ENCODE results near the gene ECT2L.

Gene ECT2L

DNA sequence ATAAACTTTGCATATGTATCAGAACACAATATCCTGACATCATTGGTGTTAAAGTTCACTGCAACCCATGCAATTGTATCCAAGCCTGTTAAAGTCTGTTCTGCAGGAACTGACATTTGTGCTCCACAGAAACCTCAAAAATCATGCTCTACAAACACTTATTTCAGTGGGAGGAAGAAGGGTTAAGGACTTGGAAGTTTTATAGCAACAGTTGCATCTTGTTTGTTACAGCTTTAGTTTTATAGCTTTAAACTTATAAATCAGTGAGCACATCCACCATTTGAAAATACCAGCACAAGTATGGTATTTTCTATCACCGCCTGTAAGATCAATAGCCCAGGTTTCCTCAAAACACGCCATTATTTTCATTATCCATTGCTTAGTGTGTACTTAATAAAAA is 884 bp downstream of the ECT2L start:
- Histone ChIP-seq H3K4me3 (ENCODE audit: low read length) (no peak overlapping the region), H3K9me3 (ENCODE audit: insufficient read depth, low read length) (no peaks in the 10 kb centered on the region)

DNA sequence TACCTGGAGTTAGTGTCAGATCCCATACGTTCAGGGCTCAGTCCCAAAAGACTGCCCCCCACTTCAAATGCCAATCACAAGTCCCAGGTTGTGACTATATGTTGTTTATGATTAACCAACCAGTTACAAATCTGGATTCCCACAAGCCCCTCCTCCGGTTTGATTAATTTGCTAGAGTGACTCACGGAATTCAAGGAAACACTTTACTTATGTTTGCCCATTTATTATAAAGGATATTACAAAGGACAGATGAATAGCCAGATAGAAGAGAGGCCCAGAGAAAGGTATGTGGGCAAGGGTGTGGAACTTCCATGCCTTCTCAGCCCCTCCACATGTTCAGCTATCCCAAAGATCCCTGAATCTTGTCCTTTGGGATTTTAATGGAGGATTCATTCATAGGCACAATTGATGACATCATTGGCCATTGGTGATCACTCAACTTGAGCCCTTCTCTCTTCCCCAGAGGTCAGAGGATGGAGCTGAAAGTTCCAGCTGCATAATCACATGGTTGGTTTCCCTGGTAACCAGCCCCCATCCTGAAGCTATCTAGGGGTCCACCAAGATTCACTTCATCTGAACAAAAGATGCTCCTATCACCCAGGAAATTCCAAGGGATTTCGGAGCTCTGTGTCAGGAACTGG is 2.0 kb downstream of the ECT2L start:
- H3K27me3 ChIP-seq (ENCODE audit: low read depth, low read length), result no peaks in the 10 kb centered on the region
- no peak overlapping the region for H3K4me2 ChIP-seq (ENCODE audit: low read length)
- H3K36me3 ChIP-seq (replicated peaks; ENCODE audit: low read depth, low read length), result no peaks in the 10 kb centered on the region
- H3K4me1 ChIP-seq (ENCODE audit: low read length), result no peaks in the 10 kb centered on the region
- TF ChIP-seq, protein P1, sequence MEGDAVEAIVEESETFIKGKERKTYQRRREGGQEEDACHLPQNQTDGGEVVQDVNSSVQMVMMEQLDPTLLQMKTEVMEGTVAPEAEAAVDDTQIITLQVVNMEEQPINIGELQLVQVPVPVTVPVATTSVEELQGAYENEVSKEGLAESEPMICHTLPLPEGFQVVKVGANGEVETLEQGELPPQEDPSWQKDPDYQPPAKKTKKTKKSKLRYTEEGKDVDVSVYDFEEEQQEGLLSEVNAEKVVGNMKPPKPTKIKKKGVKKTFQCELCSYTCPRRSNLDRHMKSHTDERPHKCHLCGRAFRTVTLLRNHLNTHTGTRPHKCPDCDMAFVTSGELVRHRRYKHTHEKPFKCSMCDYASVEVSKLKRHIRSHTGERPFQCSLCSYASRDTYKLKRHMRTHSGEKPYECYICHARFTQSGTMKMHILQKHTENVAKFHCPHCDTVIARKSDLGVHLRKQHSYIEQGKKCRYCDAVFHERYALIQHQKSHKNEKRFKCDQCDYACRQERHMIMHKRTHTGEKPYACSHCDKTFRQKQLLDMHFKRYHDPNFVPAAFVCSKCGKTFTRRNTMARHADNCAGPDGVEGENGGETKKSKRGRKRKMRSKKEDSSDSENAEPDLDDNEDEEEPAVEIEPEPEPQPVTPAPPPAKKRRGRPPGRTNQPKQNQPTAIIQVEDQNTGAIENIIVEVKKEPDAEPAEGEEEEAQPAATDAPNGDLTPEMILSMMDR (IDR thresholded peaks at IDR 0.05; ENCODE audit: low read depth, low read length), result no peak
- no peak for TF ChIP-seq EZH2phosphoT487 (IDR thresholded peaks at IDR 0.05; ENCODE audit: low read depth)
- H3K9ac ChIP-seq (ENCODE audit: low read length), result no peak overlapping the region
- no peak overlapping the region for H3K4me3 ChIP-seq (ENCODE audit: low read length)
- H3K79me2 ChIP-seq (ENCODE audit: low read length), result no peaks in the 10 kb centered on the region
- no peak overlapping the region for H3K27ac ChIP-seq (ENCODE audit: low read length)
- H4K20me1 ChIP-seq (ENCODE audit: insufficient read depth, low read length), result no peaks in the 10 kb centered on the region
- H3K9me3 ChIP-seq (ENCODE audit: insufficient read depth, low read length), result no peaks in the 10 kb centered on the region
- H2AFZ ChIP-seq (ENCODE audit: low read depth, low read length), result no peak overlapping the region

More for the DNA sequence above, 884 bp downstream of the ECT2L start:
- TF ChIP-seq EZH2phosphoT487 (IDR thresholded peaks at IDR 0.05; ENCODE audit: low read depth), result no peak
- TF ChIP-seq, protein P1 (IDR thresholded peaks at IDR 0.05; ENCODE audit: low read depth, low read length), result no peak
- Histone ChIP-seq H3K79me2 (ENCODE audit: low read length) (no peaks in the 10 kb centered on the region), H3K4me1 (ENCODE audit: low read length) (no peaks in the 10 kb centered on the region), H3K9ac (ENCODE audit: low read length) (no peak overlapping the region), H3K36me3 (replicated peaks; ENCODE audit: low read depth, low read length) (no peaks in the 10 kb centered on the region), H3K27ac (ENCODE audit: low read length) (no peak overlapping the region), H3K4me2 (ENCODE audit: low read length) (no peak overlapping the region), H3K27me3 (ENCODE audit: low read depth, low read length) (no peaks in the 10 kb centered on the region), H2AFZ (ENCODE audit: low read depth, low read length) (no peak overlapping the region), H4K20me1 (ENCODE audit: insufficient read depth, low read length) (no peaks in the 10 kb centered on the region)

DNA sequence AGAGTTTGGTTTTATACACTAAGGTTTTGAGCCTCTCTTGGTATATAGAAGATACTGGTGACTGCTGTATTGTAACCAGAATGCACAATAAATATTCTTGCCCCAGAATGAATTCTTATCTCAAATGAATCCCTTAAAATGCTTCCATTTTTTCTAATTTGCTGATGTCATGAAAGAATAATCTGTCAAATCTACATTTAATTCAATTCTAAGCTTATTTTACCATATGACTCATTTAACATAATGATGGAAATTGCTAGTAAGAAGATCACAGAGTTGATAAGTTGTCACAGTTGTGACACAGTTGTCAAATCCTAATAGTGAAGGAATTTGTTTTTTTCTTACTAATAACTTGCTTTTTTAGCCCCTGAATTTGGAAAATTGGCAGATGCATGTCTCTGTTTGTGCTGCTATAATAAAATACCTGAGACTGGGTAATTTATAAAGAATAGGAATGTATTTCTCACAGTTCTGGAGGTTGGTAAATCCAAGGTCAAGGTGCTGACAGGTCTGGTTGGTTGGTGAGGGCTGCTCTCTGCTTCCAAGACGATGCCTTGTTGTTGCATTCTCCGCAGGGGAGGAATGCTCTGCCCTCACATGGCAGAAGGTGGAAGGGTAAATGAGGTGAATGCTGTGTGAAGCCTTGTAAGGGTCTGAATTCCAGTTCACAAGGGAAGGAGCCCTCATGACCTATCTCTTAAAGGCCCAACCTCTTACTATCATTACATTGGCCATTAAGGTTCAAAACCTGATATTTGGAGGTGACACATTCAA is 4.7 kb downstream of the ECT2L start:
- no peak overlapping the region for H3K9ac ChIP-seq (ENCODE audit: low read length)
- no peaks in the 10 kb centered on the region for H3K9me3 ChIP-seq (ENCODE audit: insufficient read depth, low read length)
- H4K20me1 ChIP-seq (ENCODE audit: insufficient read depth, low read length), result no peaks in the 10 kb centered on the region
- H3K27me3 ChIP-seq (ENCODE audit: low read depth, low read length), result peaks cover 6% of the 10 kb centered on the region; the same call in 1 of the 2 replicates
- no peaks in the 10 kb centered on the region for H3K4me1 ChIP-seq (ENCODE audit: low read length)
- no peak overlapping the region for H3K4me3 ChIP-seq (ENCODE audit: low read length)
- H2AFZ ChIP-seq (ENCODE audit: low read depth, low read length), result no peak overlapping the region
- H3K4me2 ChIP-seq (ENCODE audit: low read length), result no peak overlapping the region
- no peaks in the 10 kb centered on the region for H3K79me2 ChIP-seq (ENCODE audit: low read length)
- no peak overlapping the region for H3K27ac ChIP-seq (ENCODE audit: low read length)
- TF ChIP-seq EZH2phosphoT487 (IDR thresholded peaks at IDR 0.05; ENCODE audit: low read depth), result no peak
- TF ChIP-seq, protein P1 (IDR thresholded peaks at IDR 0.05; ENCODE audit: low read depth, low read length), result no peak
- H3K36me3 ChIP-seq (replicated peaks; ENCODE audit: low read depth, low read length), result no peaks in the 10 kb centered on the region

DNA sequence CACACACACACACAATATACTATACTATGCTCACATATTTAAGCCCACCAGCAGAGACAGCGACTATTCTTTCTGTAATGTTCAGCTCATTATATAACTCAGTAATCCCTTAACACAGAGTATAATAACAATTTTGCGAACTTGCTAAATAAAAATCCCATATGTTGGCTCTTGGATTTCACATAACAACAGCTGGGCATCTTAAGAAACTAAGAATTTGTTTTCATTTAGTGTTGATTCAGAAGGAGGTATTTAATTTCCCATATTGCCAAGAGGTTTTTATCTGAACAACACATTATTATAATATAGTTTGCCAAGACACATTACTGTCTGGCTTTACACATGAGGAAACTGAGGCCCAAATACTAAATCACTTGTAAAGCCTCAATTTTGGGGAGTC is 7.4 kb downstream of the ECT2L start:
- no peaks in the 10 kb centered on the region for H3K36me3 ChIP-seq (replicated peaks; ENCODE audit: low read depth, low read length)
- peaks cover 9% of the 10 kb centered on the region for H3K4me1 ChIP-seq (ENCODE audit: low read length)
- no peak overlapping the region for H3K4me3 ChIP-seq (ENCODE audit: low read length)
- no peak overlapping the region for H3K4me2 ChIP-seq (ENCODE audit: low read length)
- no peak overlapping the region for H3K27ac ChIP-seq (ENCODE audit: low read length)
- H3K9me3 ChIP-seq (ENCODE audit: insufficient read depth, low read length), result no peaks in the 10 kb centered on the region
- no peak overlapping the region for H2AFZ ChIP-seq (ENCODE audit: low read depth, low read length)
- no peaks in the 10 kb centered on the region for H3K79me2 ChIP-seq (ENCODE audit: low read length)
- H4K20me1 ChIP-seq (ENCODE audit: insufficient read depth, low read length), result no peaks in the 10 kb centered on the region
- peaks cover 12% of the 10 kb centered on the region for H3K27me3 ChIP-seq (ENCODE audit: low read depth, low read length)
- H3K9ac ChIP-seq (ENCODE audit: low read length), result no peak overlapping the region
- no peak for TF ChIP-seq EZH2phosphoT487 (IDR thresholded peaks at IDR 0.05; ENCODE audit: low read depth)
- TF ChIP-seq, protein P1 (IDR thresholded peaks at IDR 0.05; ENCODE audit: low read depth, low read length), result no peak

All from OCI-LY3 (cell line).